AG04450 (cell line): ENCODE results near the gene ATP5ME. TPM values are rescaled to one million over a fixed set of nuclear protein-coding genes. Genes with fewer than 3 reads are reported as not detected.

ENCODE experiments used
- CTCF ChIA-PET: fragments of 300-600, 350-600 bp; formaldehyde crosslinking; extraction: SDS; loops from one replicate; lab custom pipeline; 2022; ENCODE audit warnings: antibody characterized with exemption, inconsistent platforms; lab: Charles Lee
- POLR2A ChIA-PET: fragments of 350-600 bp; formaldehyde crosslinking; extraction: SDS; loops from one replicate; lab custom pipeline; 2021; ENCODE audit warnings: antibody characterized with exemption, inconsistent platforms; lab: Yijun Ruan, JAX
- DNase-seq: peaks from one replicate; pipeline ENCODE4 v3.0.0-alpha.2; 2011; ENCODE audit warnings: low read depth, low spot score
- H3K27ac ChIP-seq: one replicate; pipeline ENCODE4 v1.5.1; 2012; ENCODE audit warnings: low read depth, low read length, control low read depth
- H3K27me3 ChIP-seq: one replicate; pipeline ENCODE4 v1.6.0; 2012; ENCODE audit warnings: low read length; ENCODE audit not compliant: control insufficient read depth, insufficient read depth
- H3K4me3 ChIP-seq: 2 replicates; pipeline ENCODE4 v1.5.1; 2011; ENCODE audit warnings: mild to moderate bottlenecking, low read depth, low read length, control low read depth
- H3K9me3 ChIP-seq: 2 replicates; pipeline ENCODE4 v1.5.1; 2012; ENCODE audit warnings: low read length; ENCODE audit not compliant: control insufficient read depth, insufficient read depth
- polyA plus RNA-seq: library from polyadenylated mRNA; depleted of rRNA; stranded (reverse); fragments of >200 nt; gene quantifications from 2 replicates; pipeline ENCODE4 v1.2.3, GENCODE V29; 2011
- TF ChIP-seq, protein P1 (sequence below): IDR thresholded peaks from 2 replicates; pipeline ENCODE4 v1.5.1; 2011; ENCODE audit warnings: low read depth, low read length, control low read depth, inconsistent platforms

The ATP5ME gene
- polyA plus RNA-seq, 1 experiment, result 262 TPM

DNA sequence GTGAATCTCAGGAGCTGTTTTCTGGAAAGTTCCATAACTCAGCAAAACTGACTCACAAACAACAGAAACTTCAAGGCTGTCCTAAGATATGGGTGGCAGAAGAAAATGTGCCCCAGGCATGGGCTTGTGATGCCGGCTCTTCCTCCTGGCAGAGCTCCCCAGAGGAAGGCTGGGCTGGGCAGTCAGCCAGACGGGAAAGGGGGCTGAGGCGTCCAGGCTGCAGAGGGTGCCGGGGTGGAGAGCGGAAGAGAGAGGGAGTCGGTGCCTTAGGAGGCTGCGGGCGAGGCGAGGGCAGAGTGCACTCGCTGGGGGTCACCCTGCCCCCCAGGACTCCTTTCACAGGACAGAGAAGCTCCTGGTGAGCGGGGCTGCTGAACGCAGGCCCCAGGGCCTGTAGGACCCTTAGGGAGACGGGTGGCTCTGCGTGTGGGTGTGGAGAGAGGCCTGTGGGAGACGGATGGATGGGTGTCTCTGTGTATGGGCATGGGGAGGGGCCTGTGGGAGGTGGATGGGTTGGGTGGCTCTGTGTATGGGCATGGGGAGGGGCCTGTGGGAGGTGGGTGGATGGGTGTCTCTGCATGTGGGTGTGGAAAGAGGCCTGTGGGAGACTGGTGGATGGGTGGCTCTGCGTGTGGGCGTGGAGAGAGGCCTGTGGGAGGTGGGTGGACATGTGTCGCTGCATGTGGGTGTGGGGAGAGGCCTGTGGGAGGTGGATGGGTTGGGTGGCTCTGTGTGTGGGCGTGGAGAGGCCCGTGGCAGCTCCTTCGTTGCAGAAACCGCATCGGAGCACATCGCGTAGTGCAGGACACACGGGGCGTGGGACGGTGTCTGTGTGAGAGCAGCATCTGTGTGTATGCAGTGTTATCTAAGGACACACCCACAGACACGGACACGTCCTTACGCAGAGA, 47.4 kb upstream of the ATP5ME start:
- TF ChIP-seq, protein P1, sequence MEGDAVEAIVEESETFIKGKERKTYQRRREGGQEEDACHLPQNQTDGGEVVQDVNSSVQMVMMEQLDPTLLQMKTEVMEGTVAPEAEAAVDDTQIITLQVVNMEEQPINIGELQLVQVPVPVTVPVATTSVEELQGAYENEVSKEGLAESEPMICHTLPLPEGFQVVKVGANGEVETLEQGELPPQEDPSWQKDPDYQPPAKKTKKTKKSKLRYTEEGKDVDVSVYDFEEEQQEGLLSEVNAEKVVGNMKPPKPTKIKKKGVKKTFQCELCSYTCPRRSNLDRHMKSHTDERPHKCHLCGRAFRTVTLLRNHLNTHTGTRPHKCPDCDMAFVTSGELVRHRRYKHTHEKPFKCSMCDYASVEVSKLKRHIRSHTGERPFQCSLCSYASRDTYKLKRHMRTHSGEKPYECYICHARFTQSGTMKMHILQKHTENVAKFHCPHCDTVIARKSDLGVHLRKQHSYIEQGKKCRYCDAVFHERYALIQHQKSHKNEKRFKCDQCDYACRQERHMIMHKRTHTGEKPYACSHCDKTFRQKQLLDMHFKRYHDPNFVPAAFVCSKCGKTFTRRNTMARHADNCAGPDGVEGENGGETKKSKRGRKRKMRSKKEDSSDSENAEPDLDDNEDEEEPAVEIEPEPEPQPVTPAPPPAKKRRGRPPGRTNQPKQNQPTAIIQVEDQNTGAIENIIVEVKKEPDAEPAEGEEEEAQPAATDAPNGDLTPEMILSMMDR, result no peak
- Histone ChIP-seq H3K27ac (no peak overlapping the region), H3K9me3 (peaks cover 36% of the 10 kb centered on the region), H3K4me3 (no peak overlapping the region), H3K27me3 (no peaks in the 10 kb centered on the region)
- ChIA-PET CTCF (interaction anchor here (1.8 kb wide), 1 partner anchor 21 kb away, joined by 4 read pairs; no protein-coding TSS in a partner anchor), POLR2A (interaction anchor here (0.6 kb wide), 1 partner anchor 10 kb away, joined by 5 read pairs; no protein-coding TSS in a partner anchor)
- DNase-seq, result no peak

DNA sequence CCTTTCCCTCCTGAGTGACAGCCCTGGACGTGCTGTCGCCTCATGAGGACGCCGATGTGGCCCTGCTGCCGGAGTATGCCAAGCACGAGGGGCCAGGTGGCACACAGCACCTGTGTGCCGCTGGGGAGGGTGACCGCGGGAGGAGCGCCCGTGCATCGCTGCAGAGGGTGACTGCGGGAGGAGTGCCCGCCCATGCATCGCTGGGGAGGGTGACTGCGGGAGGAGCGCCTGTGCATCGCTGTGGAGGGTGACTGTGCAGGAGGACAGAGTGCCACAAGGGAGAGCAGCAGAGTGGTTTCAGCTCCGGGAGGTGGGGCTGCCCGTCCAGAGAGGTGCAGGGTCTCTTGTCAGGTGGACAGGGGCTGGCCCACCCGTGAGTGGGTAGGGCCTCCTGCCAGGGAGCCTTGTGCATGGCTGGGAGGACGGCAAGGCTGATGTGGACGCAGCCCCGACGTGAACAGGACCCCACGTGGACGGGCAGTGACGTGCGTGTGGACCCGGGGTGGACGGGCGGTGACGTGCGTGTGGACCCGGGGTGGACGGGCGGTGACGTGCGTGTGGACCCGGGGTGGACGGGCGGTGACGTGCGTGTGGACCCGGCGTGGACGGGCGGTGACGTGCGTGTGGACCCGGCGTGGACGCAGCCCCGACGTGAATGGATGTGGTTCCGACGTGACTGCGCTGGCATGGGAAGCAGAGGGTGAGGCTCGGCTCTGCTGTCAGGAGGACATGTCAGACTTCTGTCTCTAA, 46.2 kb upstream of the ATP5ME start:
- POLR2A ChIA-PET, result no interaction called here
- DNase-seq, result no peak
- Histone ChIP-seq H3K27me3 (no peaks in the 10 kb centered on the region), H3K27ac (no peak overlapping the region), H3K4me3 (no peak overlapping the region), H3K9me3 (peaks cover 36% of the 10 kb centered on the region)
- CTCF ChIA-PET, result no interaction called here
- TF ChIP-seq, protein P1, result no peak

DNA sequence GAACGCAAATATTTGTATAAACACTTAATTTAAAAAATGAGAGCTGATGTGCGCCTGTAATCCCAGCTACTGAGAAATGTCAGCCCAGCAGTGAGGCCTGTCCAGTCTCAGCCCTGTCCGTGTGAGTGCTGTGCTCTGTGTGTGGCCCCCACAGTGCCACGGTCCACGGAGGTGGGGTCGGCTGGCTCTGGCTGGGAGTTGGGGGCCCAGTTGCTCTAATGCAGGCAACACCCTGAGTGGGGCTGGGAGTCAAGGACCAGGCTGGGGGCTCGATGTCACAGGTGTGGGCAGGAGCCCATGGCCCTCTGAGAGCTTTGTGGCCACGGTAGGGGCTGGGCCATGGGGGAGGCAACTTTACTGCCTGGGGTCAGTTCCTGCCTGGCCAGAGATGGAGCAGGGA, 44.4 kb upstream of the ATP5ME start:
- CTCF ChIA-PET, result no interaction called here
- no peak for DNase-seq
- H3K27ac ChIP-seq, result no peak overlapping the region
- H3K27me3 ChIP-seq, result no peaks in the 10 kb centered on the region
- H3K4me3 ChIP-seq, result no peak overlapping the region
- H3K9me3 ChIP-seq, result peaks cover 38% of the 10 kb centered on the region
- POLR2A ChIA-PET, result no interaction called here
- TF ChIP-seq, protein P1, result no peak

DNA sequence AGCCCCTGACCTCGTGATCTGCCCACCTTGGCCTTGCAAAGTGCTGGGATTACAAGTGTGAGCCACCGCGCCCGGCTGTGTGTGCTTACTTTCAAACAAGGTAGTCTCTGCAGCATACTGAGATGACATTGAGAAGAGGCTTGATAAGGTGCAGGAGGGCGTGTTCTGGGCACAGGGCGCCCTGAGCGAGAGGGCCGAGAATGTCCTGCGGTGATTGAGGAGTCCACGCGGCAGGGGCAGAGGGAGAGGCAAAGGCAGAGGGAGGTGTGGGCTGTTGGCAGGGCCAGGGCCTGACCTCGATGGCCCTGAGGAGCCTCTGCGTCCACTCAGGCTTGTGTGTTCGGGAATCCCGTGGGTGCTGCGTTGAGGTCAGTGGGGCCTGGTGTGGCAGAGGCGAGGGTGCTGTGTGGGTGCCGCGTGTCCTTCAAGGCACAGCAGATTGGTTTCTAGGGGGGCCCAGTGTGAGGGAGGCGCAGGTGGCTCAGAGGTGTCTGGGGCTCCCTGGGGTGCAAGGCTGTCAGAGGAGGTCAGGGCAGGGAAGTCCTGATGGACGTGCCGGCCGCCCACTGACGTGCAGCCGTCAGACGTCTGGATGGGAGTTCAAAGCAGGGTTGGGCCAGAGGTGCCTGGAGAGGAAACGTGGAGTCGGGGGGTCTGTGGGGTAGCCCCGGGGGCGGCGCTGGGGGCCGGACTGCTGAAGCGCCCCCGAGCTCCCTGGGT, 43.7 kb upstream of the ATP5ME start:
- CTCF ChIA-PET, result no interaction called here

More for the DNA sequence above, 43.7 kb upstream of the ATP5ME start:
- POLR2A ChIA-PET, result no interaction called here
- Histone ChIP-seq H3K4me3 (no peak overlapping the region), H3K9me3 (peaks cover 38% of the 10 kb centered on the region), H3K27me3 (no peaks in the 10 kb centered on the region), H3K27ac (no peak overlapping the region)
- TF ChIP-seq, protein P1, result no peak
- DNase-seq, result no peak
